GM21381 (cell line): ENCODE results near the gene FOXN1.

Experiments used
- ATAC-seq: cut with Tn5 transposase; IDR thresholded peaks from one replicate; pipeline ENCODE4 v1.9.1; 2021; ENCODE audit warnings: mild to moderate bottlenecking, moderate library complexity; ENCODE audit not compliant: unreplicated experiment

FOXN1 gene

GRCh38 chr17:28545141-28545503, 39.0 kb downstream of the FOXN1 start:
- no peak for ATAC-seq

GRCh38 chr17:28545787-28546415, 39.8 kb downstream of the FOXN1 start:
- no peak for ATAC-seq

GRCh38 chr17:28547096-28547622, 41.0 kb downstream of the FOXN1 start:
- no peak for ATAC-seq

GRCh38 chr17:28547623-28548416, 41.7 kb downstream of the FOXN1 start:
- ATAC-seq: no peak

GRCh38 chr17:28548417-28549130, 42.4 kb downstream of the FOXN1 start:
- no peak for ATAC-seq

- no peak for ATAC-seq
These were observed 43.3 kb downstream of the FOXN1 start for GRCh38 chr17:28549236-28550132.

GRCh38 chr17:28550858-28551257, 44.7 kb downstream of the FOXN1 start:
- ATAC-seq: no peak

GRCh38 chr17:28551421-28552175, 45.5 kb downstream of the FOXN1 start:
- ATAC-seq: no peak

- peak; percentile 68 for ATAC-seq
These were observed 46.2 kb downstream of the FOXN1 start, which contains the start of gene UNC119 for GRCh38 chr17:28552176-28552999. Gene UNC119 (minus strand): TSS chr17:28552624. CDS start chr17:28552557, 67 bp downstream.

- ATAC-seq: no peak
These were observed 46.9 kb downstream of the FOXN1 start for GRCh38 chr17:28553000-28553505.

- no peak for ATAC-seq
These were observed 48.4 kb downstream of the FOXN1 start for GRCh38 chr17:28554565-28554964.

GRCh38 chr17:28555022-28555421, 48.9 kb downstream of the FOXN1 start:
- ATAC-seq: no peak

GRCh38 chr17:28563475-28563874, 57.3 kb downstream of the FOXN1 start:
- ATAC-seq: no peak

GRCh38 chr17:28567604-28568003, 61.5 kb downstream of the FOXN1 start:
- no peak for ATAC-seq

GRCh38 chr17:28569446-28569845, 63.3 kb downstream of the FOXN1 start:
- ATAC-seq: no peak

- peak; percentile 22 for ATAC-seq
These were observed 64.7 kb downstream of the FOXN1 start for GRCh38 chr17:28570716-28571360.

GRCh38 chr17:28571361-28572122, 65.4 kb downstream of the FOXN1 start, which contains the start of gene PIGS:
Gene PIGS (minus strand): TSS chr17:28571524. CDS start chr17:28571496, 28 bp downstream.
- peak; percentile 83 for ATAC-seq
